UCSD-AML1 (cell line): ENCODE results near the gene SKAP1.

ENCODE experiments used
- DNase-seq: peaks from one replicate; lab custom pipeline; 2025; ENCODE audit not compliant: unreplicated experiment; lab: John Stamatoyannopoulos, UW

SKAP1 gene

GRCh38 chr17:48180842-48181629 is 249.0 kb downstream of the SKAP1 start:
- no peak for DNase-seq

DNA sequence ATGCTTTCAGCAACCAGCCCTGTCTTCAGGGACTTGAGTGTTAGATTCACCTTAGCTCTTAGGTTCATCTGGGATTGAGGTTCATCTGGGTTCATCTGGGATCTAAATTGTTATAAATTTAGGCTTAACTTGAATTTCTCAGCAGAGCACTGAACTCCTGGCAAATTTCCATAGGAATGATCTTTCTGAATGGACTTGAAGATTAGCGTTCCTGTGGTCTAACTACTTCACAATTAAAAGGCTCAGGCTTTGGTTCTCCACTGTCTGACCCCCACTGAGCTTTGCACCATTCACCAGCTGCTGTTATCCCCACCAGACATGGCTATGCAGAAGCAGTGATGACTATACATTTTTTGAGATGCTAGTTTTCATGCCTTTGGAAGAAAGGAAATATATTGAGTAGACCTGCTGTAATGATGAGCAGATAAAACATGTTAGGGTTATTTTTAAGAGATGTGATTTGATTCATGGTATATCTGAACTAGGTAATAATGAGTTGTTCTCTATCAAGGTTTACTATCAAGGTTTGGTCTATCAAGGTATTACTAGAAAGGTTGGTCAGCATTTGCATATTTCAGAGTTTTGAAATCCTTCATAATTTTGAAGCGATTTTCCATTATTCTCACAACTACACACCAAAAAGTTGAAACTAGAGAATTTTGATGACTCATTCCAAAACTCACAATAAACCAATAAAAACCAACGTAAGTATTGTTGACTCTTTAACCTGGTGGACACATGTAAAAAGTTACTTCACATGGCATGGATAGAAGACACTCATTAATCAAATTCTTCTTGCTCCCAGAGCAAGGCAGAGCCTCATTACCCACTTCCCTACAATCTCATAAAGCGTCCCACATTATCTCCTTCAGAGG is 250.7 kb downstream of the SKAP1 start:
- DNase-seq, result no peak

DNA sequence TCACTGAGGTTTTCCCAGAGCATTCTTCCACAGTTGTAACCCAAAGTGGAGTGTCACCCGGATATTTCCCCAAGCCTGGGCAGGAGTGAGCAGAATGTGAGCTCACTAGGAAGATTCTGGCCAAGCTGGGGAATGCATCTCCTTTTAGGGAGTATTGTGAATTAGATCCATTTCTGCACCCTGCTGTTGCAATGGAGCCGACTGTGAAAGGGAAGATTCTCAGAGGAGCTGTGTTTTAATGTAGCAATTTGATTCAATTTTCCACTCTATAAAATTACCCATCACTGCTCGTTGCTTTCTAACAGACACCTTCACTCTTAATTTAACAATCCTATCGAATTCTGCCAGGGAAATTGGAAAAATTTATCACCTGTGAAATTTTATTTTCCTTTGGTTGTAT is 251.7 kb downstream of the SKAP1 start:
- no peak for DNase-seq

- DNase-seq, result no peak
These were observed 252.2 kb downstream of the SKAP1 start for GRCh38 chr17:48177816-48178215.

- no peak for DNase-seq
These were observed 253.6 kb downstream of the SKAP1 start for GRCh38 chr17:48176471-48176855.

- DNase-seq, result no peak
These were observed 254.1 kb downstream of the SKAP1 start for GRCh38 chr17:48175692-48176470.

GRCh38 chr17:48174833-48175523 is 255.0 kb downstream of the SKAP1 start:
- DNase-seq, result no peak

DNA sequence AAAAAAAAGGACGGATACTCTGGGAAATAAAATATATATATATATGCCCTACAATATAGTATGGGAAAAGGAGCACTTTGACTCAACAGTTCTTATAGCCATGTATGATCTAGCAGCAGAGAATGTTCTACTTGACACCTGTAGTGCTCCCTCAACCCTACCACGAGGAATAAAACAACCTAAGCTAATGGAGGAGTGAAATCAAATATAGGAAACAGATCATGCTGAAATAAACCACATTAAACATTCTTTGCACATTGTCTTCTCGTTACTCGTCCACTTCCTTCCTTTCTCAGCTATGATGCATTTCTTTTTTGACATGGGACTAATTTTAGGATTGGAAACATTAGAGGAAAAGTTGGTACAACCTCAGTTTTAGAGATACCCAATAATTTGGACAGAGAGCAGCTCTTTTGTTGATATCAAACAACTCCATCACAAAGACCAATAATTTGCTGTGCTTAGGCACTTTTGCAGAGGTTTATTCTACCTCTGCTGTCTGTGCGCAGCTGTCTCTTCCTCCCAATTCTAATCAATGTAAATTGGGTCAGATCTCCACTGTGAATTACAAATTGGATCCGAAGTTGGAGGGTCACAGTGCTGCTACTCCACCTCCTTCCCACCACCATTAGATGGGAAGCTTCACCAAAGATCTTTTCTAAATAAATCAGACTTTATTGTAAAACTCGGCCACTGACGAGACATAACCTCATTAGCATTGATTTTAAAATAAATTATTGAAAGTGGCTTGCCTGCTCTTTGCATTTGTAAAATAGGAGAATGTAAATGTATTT is 256.6 kb downstream of the SKAP1 start:
- no peak for DNase-seq

DNA sequence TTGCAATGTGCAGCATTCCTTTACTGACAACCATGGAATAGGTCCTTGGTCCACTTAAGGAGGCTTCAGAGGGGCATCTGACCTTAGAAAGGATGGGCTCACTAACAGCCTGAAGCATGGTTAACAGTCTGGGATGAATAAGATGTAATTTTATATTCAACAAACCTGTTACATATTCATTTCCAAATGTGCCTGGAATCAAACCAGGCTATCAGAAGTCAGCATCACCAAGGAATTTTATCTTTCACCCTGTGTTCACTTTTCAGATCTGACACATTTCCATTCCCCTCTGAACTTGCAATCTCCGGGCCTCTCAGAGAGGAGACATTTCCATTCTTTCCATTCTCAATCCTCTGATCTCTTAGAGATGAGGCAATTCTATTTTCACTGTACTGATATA is 260.1 kb downstream of the SKAP1 start:
- DNase-seq, result no peak

DNA sequence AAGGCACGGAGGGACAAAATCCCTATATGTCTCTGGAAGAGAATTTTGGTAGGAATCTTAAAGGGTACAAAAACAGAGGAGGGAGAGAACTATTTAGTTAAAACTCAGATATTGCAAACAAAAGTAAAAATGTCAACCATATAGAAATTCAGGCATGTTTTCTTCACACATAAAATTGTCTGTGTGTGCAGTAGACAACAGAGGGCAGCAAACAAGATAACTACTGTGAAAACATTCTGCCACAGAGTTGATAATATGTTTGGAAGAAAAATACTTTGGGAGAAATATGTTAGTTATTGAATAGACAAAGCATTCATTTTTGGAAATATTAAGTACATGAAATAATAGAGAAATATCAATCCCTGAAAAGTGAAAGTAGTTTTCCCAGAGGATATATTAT is 266.2 kb downstream of the SKAP1 start:
- no peak for DNase-seq

- no peak for DNase-seq
These were observed 267.0 kb downstream of the SKAP1 start for GRCh38 chr17:48162946-48163506.

GRCh38 chr17:48162306-48162934 is 267.6 kb downstream of the SKAP1 start:
- DNase-seq, result no peak

GRCh38 chr17:48161127-48161905 is 268.7 kb downstream of the SKAP1 start:
- no peak for DNase-seq

GRCh38 chr17:48160177-48161081 is 269.6 kb downstream of the SKAP1 start:
- no peak for DNase-seq

GRCh38 chr17:48159232-48159631 is 270.8 kb downstream of the SKAP1 start:
- DNase-seq, result no peak

DNA sequence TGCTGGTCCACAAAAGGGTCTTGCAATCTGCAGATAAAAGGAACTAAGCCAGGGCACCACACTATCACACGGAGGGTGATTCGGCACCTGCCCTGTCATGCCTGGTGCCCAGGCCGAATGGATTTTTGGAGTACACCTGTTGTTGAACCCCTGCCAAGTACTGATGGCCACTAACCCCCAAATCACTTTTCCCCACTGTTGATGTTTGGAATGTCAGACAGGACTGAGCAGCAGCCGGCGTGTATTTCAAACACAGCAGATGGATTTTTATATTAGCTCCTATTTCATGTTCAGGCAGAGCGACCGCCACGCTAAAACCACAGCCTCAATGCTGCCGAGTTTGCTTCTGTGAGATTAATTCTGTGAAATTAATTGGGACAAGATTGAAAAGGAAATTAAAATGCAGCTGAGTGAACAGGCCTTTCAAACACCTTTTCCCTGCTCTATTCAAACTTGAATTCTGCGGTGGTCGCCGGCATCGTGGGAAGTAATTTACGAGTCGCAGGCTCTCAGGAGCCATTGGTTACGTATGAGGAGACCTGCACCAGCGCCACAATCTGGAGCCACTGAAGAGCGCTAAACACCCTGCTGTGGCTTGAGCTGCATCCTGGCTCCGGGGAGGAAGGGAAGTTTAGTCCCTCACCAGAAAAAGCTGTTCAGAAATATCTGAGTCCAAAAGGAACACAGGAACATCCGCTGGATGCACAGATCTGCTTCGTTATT is 274.0 kb downstream of the SKAP1 start:
- no peak for DNase-seq
